ENCODE results near the gene MUC13. TPM values are rescaled to one million over a fixed set of nuclear protein-coding genes. Genes with fewer than 3 reads are reported as not detected.

MUC13 gene
- total and polyA plus RNA-seq, 9 of the 15 experiments (the other 6 are each of a cell fraction or from before 2014, with no cell fraction given), result 0.09 TPM; not detected in 8

GRCh38 chr3:124935264-124935663, 713 bp upstream of the MUC13 start:
- Histone ChIP-seq H3K9ac (ENCODE audit: insufficient read depth in 1 of 2, low read depth in 2 of 2, low read length in 2 of 2) (no peak overlapping the region), H3K9me1 (ENCODE audit: control insufficient read depth, insufficient read depth, low read length) (no peaks in the 10 kb centered on the region), H4K20me1 (replicated peaks; ENCODE audit: control insufficient read depth, insufficient read depth, low read length) (no peaks in the 10 kb centered on the region), H2AFZ (ENCODE audit: low read depth, low read length) (no peak overlapping the region), H3K4me3 (no peak overlapping the region), H3K27ac (ENCODE audit: extremely low read depth, low read depth, low read length) (no peak overlapping the region), H3K27me3 (ENCODE audit: control insufficient read depth in 2 of 2, insufficient read depth in 2 of 2, low read length in 2 of 2) (peaks cover 0 to 4% of the 10 kb centered on the region in 2 experiments; a peak in 1 of 5 replicates), H3K4me1 (replicated peaks in 1 of 2; ENCODE audit: control insufficient read depth in 2 of 2, insufficient read depth in 2 of 2, low read length in 2 of 2) (no peaks in the 10 kb centered on the region), H3K79me2 (ENCODE audit: control insufficient read depth, insufficient read depth, low read length) (no peaks in the 10 kb centered on the region), H3K9me3 (replicated peaks; ENCODE audit: control insufficient read depth, insufficient read depth, low read depth, low read length) (no peaks in the 10 kb centered on the region), H3K36me3 (ENCODE audit: control insufficient read depth, insufficient read depth, low read length) (no peaks in the 10 kb centered on the region), H3K4me2 (ENCODE audit: insufficient read depth, low read length) (no peak overlapping the region)
- TF ChIP-seq PYGO2 (tag; IDR thresholded peaks at IDR 0.05), result no peak
- TF ChIP-seq TGIF2 (CRISPR knock-in tag; IDR thresholded peaks at IDR 0.05), result no peak
- TF ChIP-seq HMGN3 (IDR thresholded peaks at IDR 0.05; ENCODE audit: borderline replicate concordance, extremely low read depth, insufficient read length, low read depth, low read length), result no peak
- no peak for TF ChIP-seq MCM3 (IDR thresholded peaks at IDR 0.05)
- no peak for TF ChIP-seq MBD2 (IDR thresholded peaks at IDR 0.05; ENCODE audit: borderline replicate concordance, low read depth)
- no peak for TF ChIP-seq ZNF282 (CRISPR knock-in tag; IDR thresholded peaks at IDR 0.05)
- no peak for TF ChIP-seq ESRRB (CRISPR knock-in tag; IDR thresholded peaks at IDR 0.05; ENCODE audit: borderline replicate concordance)
- no peak for TF ChIP-seq ETS2 (tag; IDR thresholded peaks at IDR 0.05; ENCODE audit: borderline replicate concordance, poor library complexity, severe bottlenecking)
- TF ChIP-seq NFYB (IDR thresholded peaks at IDR 0.05; ENCODE audit: extremely low read depth, insufficient read length), result no peak
- TF ChIP-seq CTBP1 (IDR thresholded peaks at IDR 0.05; ENCODE audit: borderline replicate concordance), result no peak
- TF ChIP-seq ZNF717 (CRISPR knock-in tag; IDR thresholded peaks at IDR 0.05), result no peak
- no peak for TF ChIP-seq TAF9B (IDR thresholded peaks at IDR 0.05; ENCODE audit: partially characterized antibody)
- no peak for TF ChIP-seq POLR2G (IDR thresholded peaks at IDR 0.05; ENCODE audit: low read depth, low read length)
- no peak for TF ChIP-seq ZBTB8A (IDR thresholded peaks at IDR 0.05; ENCODE audit: partially characterized antibody)
- TF ChIP-seq ERF (CRISPR knock-in tag; IDR thresholded peaks at IDR 0.05), result no peak
- TF ChIP-seq ZNF695 (CRISPR knock-in tag; IDR thresholded peaks at IDR 0.05), result no peak
- ATAC-seq, result no peak
- BruUV-seq (replicated peaks), result no TSS peak
- no peak for DNase-seq (ENCODE audit: extremely low read depth in 1 of 4, low spot score in 3 of 4)
- in situ Hi-C loops (cut with MboI), result no loop called here
- intact Hi-C loops (cut with micrococcal nuclease), result no loop called here
- no peak for FAIRE-seq
- POLR2A ChIA-PET, result interaction anchor here (0.6 kb wide), 2 partner anchors 8 to 113 kb away, joined by 3 to 4 read pairs; no protein-coding TSS in a partner anchor
- CTCF ChIA-PET (ENCODE audit: low intra/inter-chr PET ratio), result no interaction called here

All from K562 (cell line).